ENCODE measurements around the gene MAGI2.

DNA sequence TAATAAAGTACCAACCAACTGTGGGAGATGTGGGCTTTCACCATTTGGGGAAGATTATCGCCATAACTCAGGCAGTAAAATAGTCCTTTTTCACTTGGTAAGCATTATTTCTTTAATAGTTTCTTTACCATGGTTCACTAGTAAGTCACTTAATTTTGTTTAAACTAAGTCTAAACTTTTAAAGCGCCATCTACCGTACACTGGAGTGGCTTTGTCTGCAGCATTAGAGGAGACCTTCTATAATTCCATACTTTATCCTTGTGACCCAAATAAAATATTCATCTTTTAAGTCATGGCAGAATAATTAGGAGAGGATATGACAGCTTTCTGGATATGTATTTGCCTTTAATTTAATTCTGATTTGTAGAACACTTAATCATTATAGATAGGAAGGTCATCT is 468.0 kb downstream of the MAGI2 start:
- TF ChIP-seq CTCF (IDR thresholded peaks at IDR 0.05) (no peak), POLR2AphosphoS5 (IDR thresholded peaks at IDR 0.05) (no peak)

Measured in breast epithelium (tissue), 3 donors.